HG03196 (cell line): Measurements from ENCODE around the gene CCND3.

Source experiments
- ATAC-seq: cut with Tn5 transposase; IDR thresholded peaks from one replicate; pipeline ENCODE4 v1.9.1; 2021; ENCODE audit not compliant: unreplicated experiment

The CCND3 gene

GRCh38 chr6:41941280-41942066 is at the start of gene CCND3:
TSS of gene CCND3 (minus strand) at chr6:41941808. CDS start at chr6:41941649, 159 bp downstream.
- ATAC-seq, result peak; percentile 67

- no peak for ATAC-seq
Observed at GRCh38 chr6:41986339-41986738, 44.7 kb upstream of the CCND3 start.

- ATAC-seq, result no peak
Observed at GRCh38 chr6:41984623-41985022, 43.0 kb upstream of the CCND3 start.

GRCh38 chr6:41976794-41977484 is 35.3 kb upstream of the CCND3 start:
- no peak for ATAC-seq

- no peak for ATAC-seq
Observed at GRCh38 chr6:41975276-41975675, 33.7 kb upstream of the CCND3 start.

GRCh38 chr6:41974281-41974825 is 32.7 kb upstream of the CCND3 start:
- ATAC-seq, result no peak

- no peak for ATAC-seq
Observed at GRCh38 chr6:41972826-41973225, 31.2 kb upstream of the CCND3 start.

- ATAC-seq, result no peak
Observed at GRCh38 chr6:41970436-41970846, 28.8 kb upstream of the CCND3 start.

GRCh38 chr6:41967312-41968287 is 26.0 kb upstream of the CCND3 start:
- no peak for ATAC-seq

- ATAC-seq, result no peak
Observed at GRCh38 chr6:41966961-41967311, 25.3 kb upstream of the CCND3 start.

GRCh38 chr6:41966214-41966920 is 24.8 kb upstream of the CCND3 start:
- no peak for ATAC-seq

GRCh38 chr6:41965429-41966213 is 24.0 kb upstream of the CCND3 start:
- ATAC-seq, result no peak

GRCh38 chr6:41964201-41964887 is 22.7 kb upstream of the CCND3 start:
- ATAC-seq, result no peak

- ATAC-seq, result no peak
Observed at GRCh38 chr6:41963371-41963770, 21.8 kb upstream of the CCND3 start.

GRCh38 chr6:41960028-41960427 is 18.4 kb upstream of the CCND3 start:
- no peak for ATAC-seq

GRCh38 chr6:41958022-41958856 is 16.6 kb upstream of the CCND3 start:
- ATAC-seq, result no peak

- no peak for ATAC-seq
Observed at GRCh38 chr6:41957117-41957516, 15.5 kb upstream of the CCND3 start.

- ATAC-seq, result no peak
Observed at GRCh38 chr6:41955412-41955811, 13.8 kb upstream of the CCND3 start.
